HG03342 (cell line): ENCODE measurements around the gene DEFB114.
"Not testable (repeated sequence)": the region's sequence is repeated elsewhere in the genome, so short reads cannot be mapped to it uniquely, and the experiment has no call there.

Experiments used
- ATAC-seq: cut with Tn5 transposase; IDR thresholded peaks from one replicate; pipeline ENCODE4 v1.9.1; 2021; ENCODE audit warnings: mild to moderate bottlenecking, moderate library complexity; ENCODE audit not compliant: unreplicated experiment

The DEFB114 gene, protein sequence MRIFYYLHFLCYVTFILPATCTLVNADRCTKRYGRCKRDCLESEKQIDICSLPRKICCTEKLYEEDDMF

DNA sequence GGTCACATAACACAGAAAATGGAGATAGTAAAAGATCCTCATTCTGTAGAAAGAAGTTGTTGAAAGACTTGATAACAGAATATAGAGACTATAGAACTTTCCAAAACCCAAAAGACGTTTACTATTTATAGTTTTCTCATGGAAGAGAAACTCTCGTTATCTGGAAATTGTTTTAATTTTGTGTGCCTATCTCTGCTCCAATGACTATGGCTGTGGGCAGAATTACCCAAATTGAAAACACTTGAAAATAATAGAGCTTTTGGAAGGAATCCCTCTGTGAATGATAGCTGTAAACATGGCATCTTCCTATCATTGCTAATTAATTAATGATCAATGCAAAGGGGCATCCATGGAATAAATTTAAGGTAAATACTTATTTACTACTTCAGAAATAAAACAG is at the start of gene DEFB114:
DEFB114 (minus strand) TSS at position 101 of the 400 bp plus-strand sequence; CDS start at position 42, 59 bp downstream.
- ATAC-seq: no peak

DNA sequence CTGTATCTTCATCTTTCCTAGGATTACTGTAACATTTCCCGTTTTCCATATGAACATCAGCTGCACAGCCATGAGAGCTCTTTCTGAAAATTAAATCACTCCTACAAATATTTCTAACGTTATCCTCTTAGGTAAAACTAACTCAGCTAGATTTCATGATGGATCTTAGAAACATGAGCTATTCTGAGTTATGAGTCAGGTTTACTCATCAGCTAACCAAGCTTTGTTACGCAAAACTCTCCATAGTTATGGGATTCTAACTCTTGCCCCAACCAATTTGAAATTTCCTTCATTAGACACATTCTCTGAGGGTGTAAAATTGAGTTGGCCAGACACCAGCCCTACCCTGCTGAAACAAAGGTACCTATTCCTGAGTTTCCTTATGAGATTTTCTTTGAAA is 43.9 kb upstream of the DEFB114 start:
- no peak for ATAC-seq

DNA sequence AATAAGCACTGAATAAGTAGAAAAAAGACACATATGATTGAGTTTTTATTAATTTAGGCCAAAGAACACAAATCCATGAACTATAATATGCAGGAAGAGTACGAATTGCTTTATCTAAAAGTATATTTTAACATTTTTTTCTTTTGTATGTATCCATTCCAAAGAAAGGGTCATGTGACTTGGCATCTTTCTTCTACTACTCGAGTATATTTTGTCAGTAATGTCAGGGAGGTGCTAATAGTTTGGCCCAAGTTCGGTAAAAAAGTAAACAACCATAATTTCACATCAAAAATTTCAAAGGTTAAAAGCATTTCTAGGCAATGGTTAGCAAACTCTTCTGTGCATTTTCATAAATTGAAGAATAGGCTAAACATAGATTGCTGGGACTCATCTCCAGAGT is 39.2 kb upstream of the DEFB114 start:
- ATAC-seq: no peak

GRCh38 chr6:49995278-49995677 is 31.3 kb upstream of the DEFB114 start:
- no peak for ATAC-seq

GRCh38 chr6:49988900-49989299 is 24.9 kb upstream of the DEFB114 start:
- no peak for ATAC-seq

DNA sequence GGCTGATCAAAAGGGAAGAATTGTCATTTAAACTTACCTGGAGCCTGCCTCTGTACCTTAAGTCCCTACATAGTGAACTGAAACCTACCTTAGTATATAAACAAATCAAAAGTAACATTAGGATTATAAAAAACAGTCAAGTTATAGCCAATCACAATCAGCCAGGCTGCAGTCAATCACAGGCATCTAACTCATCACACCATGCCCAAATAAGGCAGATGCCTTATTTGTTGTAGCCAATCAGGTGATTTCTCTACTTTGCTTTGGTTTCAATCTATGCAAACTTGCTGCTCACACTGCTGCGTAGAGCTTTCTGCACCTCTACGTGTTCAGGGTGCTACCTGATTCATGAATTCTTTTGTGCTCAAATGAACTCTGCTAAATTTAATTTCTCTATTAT is 23.8 kb upstream of the DEFB114 start:
- no peak for ATAC-seq

- no peak for ATAC-seq
Measured at GRCh38 chr6:49986551-49986950, 22.6 kb upstream of the DEFB114 start.

- ATAC-seq: no peak
Measured at GRCh38 chr6:49982046-49982445, 18.1 kb upstream of the DEFB114 start.

DNA sequence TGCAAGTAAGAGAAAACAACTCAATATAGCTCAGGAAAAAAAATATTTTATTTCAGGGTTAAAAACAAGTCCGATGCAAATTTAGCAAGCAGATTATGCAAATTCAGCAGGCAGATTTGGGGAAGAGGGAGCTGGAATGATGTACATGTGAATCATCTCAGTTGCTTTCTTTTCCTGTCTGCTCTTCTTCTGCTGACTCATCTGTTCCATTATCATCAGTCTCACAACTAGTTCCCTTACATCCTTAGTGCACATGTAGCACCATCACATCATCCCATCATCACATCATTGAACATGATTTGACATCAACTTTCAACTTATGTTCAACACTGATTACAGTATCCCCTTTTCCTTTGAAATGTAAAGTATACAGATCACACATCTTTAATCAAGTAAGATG is 16.9 kb upstream of the DEFB114 start:
- ATAC-seq: no peak

DNA sequence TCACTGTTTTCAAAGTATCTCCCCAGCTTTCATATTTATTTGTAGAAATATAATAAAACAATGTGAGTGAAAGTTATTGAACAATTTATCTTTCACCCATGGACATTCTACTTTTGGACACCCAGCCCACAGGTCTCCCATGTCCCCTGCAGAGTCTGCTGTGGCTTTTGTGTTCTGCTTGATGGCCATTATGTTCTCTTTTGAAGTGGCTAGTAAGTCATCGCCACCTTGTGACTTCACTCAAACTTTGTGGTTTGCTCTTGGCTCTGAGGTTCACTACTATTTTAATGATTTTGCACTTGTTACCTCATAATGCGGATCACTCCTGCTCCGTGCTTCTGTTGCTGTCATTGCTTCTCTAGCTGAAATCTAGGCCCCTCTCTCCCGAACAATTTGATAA is 15.6 kb upstream of the DEFB114 start:
- peak; percentile 33 for ATAC-seq

GRCh38 chr6:49978332-49979226 is 14.6 kb upstream of the DEFB114 start:
- ATAC-seq: peak; percentile 48

GRCh38 chr6:49969605-49970004 is 5.6 kb upstream of the DEFB114 start, which contains the start of gene DEFB113:
Gene DEFB113, minus strand, starts transcription at chr6:49969625. Its CDS starts 0 bp downstream, at chr6:49969625.
- ATAC-seq: no peak

GRCh38 chr6:49966823-49967222 is 2.9 kb upstream of the DEFB114 start:
- ATAC-seq: no peak

DNA sequence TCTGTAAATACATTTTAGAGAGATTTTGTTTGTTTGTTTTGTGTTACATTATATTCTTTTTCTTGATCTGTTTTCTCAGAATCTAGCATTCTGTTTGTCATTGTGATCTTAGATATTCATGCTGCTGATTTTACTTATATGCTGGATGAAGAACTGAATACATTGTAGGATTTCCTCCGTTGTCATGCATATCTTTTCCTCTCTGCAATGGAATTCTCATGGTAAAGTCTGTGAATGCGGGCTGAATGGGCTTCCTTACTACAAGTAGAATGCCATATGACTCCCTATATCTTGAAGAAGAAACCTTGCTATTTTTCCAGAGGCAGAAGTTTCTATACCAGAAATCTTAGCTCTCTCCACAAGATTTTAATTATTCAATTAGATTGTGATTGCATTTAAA is 2.4 kb upstream of the DEFB114 start:
- ATAC-seq: no peak

GRCh38 chr6:49958180-49958579 is 5.8 kb downstream of the DEFB114 start:
- no peak for ATAC-seq

DNA sequence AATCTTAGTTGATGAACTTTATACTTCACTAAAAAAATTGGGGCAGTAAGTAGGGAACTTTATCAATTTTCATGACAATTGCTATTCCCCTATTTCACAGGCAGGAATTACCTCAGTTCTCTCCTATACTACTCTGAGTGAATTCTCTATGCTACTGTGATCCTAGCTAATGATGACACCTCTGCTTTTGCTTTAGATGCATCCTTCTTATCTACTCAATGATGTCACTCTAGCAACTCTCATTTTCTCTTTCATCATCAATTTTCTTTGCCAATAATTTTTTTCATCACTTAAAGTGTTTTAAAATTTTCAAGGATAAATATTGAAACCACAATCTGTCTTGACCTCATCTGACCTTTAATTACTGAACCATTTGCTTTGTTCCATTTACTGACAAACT is 8.1 kb downstream of the DEFB114 start:
- no peak for ATAC-seq

- ATAC-seq: no peak
Measured at GRCh38 chr6:49951926-49952325, 12.0 kb downstream of the DEFB114 start.

- ATAC-seq: no peak
Measured at GRCh38 chr6:49950415-49950751, 13.6 kb downstream of the DEFB114 start.

- no peak for ATAC-seq
Measured at GRCh38 chr6:49949062-49949461, 14.9 kb downstream of the DEFB114 start.

- no peak for ATAC-seq
Measured at GRCh38 chr6:49946835-49947234, 17.1 kb downstream of the DEFB114 start.

DNA sequence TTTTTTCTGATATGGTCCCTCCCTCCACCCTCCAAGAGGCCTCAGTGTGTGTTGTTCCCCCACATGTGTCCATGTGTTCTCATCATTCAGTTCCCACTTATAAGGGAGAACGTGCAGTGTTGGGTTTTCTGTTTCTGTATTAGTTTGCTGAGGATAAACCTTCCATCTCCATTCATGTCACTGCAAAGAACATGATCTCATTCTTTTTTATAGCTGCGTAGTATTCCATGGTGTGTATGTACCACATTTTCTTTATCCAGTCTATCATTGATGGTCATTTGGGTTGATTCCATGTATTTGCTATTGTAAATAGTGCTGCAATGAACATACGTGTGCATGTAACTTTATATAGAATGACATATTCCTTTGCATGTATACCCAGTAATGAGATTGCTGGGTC is 19.9 kb downstream of the DEFB114 start:
- not testable (repeated sequence) for ATAC-seq

DNA sequence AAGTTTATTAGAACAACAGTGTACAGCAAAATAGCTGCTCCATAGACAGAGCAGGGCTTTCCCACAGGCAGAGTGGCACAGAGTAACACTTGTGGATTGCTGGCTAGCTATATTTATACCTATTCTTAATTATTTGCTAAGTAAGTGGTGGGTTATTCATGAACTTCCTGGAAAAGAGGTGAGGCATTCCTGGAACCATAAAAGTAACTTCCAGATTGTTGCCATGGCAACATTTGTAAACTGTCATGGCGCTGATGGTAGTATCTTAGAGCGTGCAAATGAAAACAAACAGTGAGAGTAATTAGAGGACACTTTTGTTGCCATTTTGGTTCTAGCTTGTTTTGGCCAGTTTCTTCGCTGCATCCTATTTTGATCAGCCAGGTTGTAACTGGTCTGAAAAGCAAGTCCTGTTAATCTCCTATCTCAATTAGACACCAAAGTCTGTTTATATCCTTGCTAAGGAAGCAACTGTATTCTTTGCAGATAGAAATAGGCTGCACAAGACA is 23.9 kb downstream of the DEFB114 start:
- no peak for ATAC-seq
